HEK293 (cell line): ENCODE measurements around the gene ASIC3.

Source experiments
- PRDM1 ChIP-seq: fragments of 450-650 bp; formaldehyde crosslinking; IDR thresholded peaks from 2 replicates; pipeline ENCODE4; 2016; ENCODE audit warnings: missing biosample characterization, missing genetic modification characterization
- ZNF426 ChIP-seq: fragments of 450-650 bp; formaldehyde crosslinking; IDR thresholded peaks from 2 replicates; pipeline ENCODE4 v1.5.1; 2017; ENCODE audit warnings: missing biosample characterization, missing genetic modification characterization, mild to moderate bottlenecking, inconsistent platforms, moderate library complexity
- ZNF561 ChIP-seq: fragments of 450-650 bp; IDR thresholded peaks from 2 replicates; pipeline ENCODE4 v1.5.1; 2018; ENCODE audit warnings: missing biosample characterization, missing genetic modification characterization, borderline replicate concordance
- ZNF785 ChIP-seq: fragments of 450-650 bp; formaldehyde crosslinking; IDR thresholded peaks from 2 replicates; pipeline ENCODE4 v1.5.1; 2016; ENCODE audit warnings: missing biosample characterization, missing genetic modification characterization
- ZNF791 ChIP-seq: fragments of 450-650 bp; formaldehyde crosslinking; IDR thresholded peaks from 2 replicates; pipeline ENCODE4 v1.5.1; 2016; ENCODE audit warnings: missing biosample characterization, missing genetic modification characterization
- TF ChIP-seq, protein P1 (sequence below): fragments of 450-650 bp; formaldehyde crosslinking; IDR thresholded peaks from 2 replicates; pipeline ENCODE4 v1.5.1; 2016; ENCODE audit warnings: missing biosample characterization, missing genetic modification characterization
- TF ChIP-seq, protein P2 (sequence below): fragments of 450-650 bp; formaldehyde crosslinking; IDR thresholded peaks from 2 replicates; pipeline ENCODE4 v1.5.1; 2017; ENCODE audit warnings: missing biosample characterization, mild to moderate bottlenecking, missing genetic modification characterization, moderate library complexity
- TF ChIP-seq, protein P3 (sequence below): fragments of 450-650 bp; formaldehyde crosslinking; IDR thresholded peaks from 2 replicates; pipeline ENCODE4 v1.5.1; 2016; ENCODE audit warnings: missing biosample characterization, missing genetic modification characterization

DNA sequence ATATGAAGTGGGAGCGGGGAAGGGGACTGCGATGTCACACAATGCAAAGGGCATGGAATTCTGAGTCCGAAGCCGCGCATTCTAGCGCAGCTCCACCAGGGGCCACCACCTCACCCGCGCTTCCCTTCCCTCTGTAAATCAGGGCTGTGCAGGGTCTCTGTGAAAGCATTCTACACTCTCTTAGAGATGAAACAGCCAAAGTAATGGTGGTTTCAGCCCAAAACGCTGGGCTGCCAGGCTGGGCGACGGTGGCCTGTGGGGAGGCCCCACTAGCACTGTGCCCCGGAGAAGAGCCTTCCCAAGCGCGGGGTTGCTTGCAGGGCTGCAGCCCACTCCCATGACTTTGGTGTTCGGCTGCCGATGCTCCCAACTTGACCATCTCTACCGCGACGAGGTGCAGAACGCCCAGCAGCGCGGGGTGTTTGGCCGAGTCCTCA is 35.4 kb upstream of the ASIC3 start:
- no peak for TF ChIP-seq ZNF785
- TF ChIP-seq, protein P1, sequence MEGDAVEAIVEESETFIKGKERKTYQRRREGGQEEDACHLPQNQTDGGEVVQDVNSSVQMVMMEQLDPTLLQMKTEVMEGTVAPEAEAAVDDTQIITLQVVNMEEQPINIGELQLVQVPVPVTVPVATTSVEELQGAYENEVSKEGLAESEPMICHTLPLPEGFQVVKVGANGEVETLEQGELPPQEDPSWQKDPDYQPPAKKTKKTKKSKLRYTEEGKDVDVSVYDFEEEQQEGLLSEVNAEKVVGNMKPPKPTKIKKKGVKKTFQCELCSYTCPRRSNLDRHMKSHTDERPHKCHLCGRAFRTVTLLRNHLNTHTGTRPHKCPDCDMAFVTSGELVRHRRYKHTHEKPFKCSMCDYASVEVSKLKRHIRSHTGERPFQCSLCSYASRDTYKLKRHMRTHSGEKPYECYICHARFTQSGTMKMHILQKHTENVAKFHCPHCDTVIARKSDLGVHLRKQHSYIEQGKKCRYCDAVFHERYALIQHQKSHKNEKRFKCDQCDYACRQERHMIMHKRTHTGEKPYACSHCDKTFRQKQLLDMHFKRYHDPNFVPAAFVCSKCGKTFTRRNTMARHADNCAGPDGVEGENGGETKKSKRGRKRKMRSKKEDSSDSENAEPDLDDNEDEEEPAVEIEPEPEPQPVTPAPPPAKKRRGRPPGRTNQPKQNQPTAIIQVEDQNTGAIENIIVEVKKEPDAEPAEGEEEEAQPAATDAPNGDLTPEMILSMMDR (tag by site-specific recombination): no peak; the same call in 1 of the 2 replicates
- no peak for TF ChIP-seq ZNF561 (tag by site-specific recombination)
- no peak for TF ChIP-seq ZNF426
- no peak for TF ChIP-seq ZNF791
- TF ChIP-seq PRDM1 (tag by site-specific recombination): no peak
- TF ChIP-seq, protein P2, sequence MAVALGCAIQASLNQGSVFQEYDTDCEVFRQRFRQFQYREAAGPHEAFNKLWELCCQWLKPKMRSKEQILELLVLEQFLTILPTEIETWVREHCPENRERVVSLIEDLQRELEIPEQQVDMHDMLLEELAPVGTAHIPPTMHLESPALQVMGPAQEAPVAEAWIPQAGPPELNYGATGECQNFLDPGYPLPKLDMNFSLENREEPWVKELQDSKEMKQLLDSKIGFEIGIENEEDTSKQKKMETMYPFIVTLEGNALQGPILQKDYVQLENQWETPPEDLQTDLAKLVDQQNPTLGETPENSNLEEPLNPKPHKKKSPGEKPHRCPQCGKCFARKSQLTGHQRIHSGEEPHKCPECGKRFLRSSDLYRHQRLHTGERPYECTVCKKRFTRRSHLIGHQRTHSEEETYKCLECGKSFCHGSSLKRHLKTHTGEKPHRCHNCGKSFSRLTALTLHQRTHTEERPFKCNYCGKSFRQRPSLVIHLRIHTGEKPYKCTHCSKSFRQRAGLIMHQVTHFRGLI (tag by site-specific recombination): no peak
- TF ChIP-seq, protein P3, sequence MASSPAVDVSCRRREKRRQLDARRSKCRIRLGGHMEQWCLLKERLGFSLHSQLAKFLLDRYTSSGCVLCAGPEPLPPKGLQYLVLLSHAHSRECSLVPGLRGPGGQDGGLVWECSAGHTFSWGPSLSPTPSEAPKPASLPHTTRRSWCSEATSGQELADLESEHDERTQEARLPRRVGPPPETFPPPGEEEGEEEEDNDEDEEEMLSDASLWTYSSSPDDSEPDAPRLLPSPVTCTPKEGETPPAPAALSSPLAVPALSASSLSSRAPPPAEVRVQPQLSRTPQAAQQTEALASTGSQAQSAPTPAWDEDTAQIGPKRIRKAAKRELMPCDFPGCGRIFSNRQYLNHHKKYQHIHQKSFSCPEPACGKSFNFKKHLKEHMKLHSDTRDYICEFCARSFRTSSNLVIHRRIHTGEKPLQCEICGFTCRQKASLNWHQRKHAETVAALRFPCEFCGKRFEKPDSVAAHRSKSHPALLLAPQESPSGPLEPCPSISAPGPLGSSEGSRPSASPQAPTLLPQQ (tag by site-specific recombination): no peak
